Neural crest cell (in vitro differentiated cells): ENCODE measurements around the gene CDO1. TPM values are rescaled to one million over a fixed set of nuclear protein-coding genes. Genes with fewer than 3 reads are reported as not detected.

ENCODE experiments used
- DNase-seq: peaks from one replicate; pipeline ENCODE4 v3.0.0; 2021; ENCODE audit warnings: low read depth, mixed read lengths, low spot score
- H3K27ac Mint-ChIP-seq: one replicate; pipeline ENCODE4 v1.8.0; 2021; ENCODE audit warnings: mild to moderate bottlenecking, mixed read lengths; ENCODE audit not compliant: unreplicated experiment
- H3K27me3 Mint-ChIP-seq: 2 replicates; pipeline ENCODE4 v1.8.0; 2021; ENCODE audit warnings: low read depth, mild to moderate bottlenecking, mixed read lengths
- H3K36me3 Mint-ChIP-seq: 2 replicates; pipeline ENCODE4 v1.8.0; 2021; ENCODE audit warnings: low read depth, mild to moderate bottlenecking, mixed read lengths
- H3K4me1 Mint-ChIP-seq: 2 replicates; pipeline ENCODE4 v1.8.0; 2021; ENCODE audit warnings: mixed read lengths
- H3K4me3 Mint-ChIP-seq: one replicate; pipeline ENCODE4 v1.8.0; 2021; ENCODE audit warnings: mild to moderate bottlenecking, mixed read lengths
- H3K9me3 Mint-ChIP-seq: 2 replicates; pipeline ENCODE4 v1.8.0; 2021; ENCODE audit warnings: mixed read lengths
- total RNA-seq: library from RNA; stranded (reverse); gene quantifications from 2 replicates; pipeline ENCODE4 v1.2.1, GENCODE V29; 2021
- TF ChIP-seq, protein P1 (sequence below): fragments of 200-600 bp; sonication (generic); conservative IDR thresholded peaks from 2 replicates; pipeline ENCODE4 v1.5.0; 2021; ENCODE audit warnings: antibody characterized with exemption, mild to moderate bottlenecking

Gene CDO1
- total RNA-seq, 1 donor from 2014 or later: 28.9 TPM

DNA sequence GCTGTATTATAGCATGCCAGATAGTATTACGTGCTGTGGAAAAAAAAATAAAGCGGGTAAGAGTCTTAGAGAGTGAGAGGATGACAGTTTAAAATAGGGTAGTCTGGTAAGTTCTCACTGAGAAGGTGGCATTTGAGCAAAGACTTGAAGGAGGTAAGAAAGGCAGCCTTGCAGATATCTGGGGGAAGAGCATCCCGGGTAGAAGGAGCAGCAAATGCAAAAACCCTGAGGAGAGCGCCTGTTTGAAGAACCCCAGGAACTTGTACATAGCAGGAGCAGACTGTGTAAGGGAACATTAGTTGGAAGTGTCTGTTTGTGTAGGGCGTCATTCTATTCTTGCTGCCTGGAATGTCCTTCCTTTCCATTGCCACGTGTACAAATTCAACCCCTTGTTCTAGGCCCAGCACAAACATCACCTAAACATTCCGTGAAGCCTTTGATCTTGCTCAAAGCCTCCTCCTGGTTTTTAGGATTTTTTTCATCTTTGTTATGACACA, 27.9 kb upstream of the CDO1 start:
- no peak for DNase-seq
- Mint-ChIP-seq H3K4me3 (peak overlapping the region; percentile 96), H3K36me3 (no peaks in the 10 kb centered on the region), H3K27me3 (no peaks in the 10 kb centered on the region), H3K9me3 (no peaks in the 10 kb centered on the region), H3K4me1 (peaks cover 42% of the 10 kb centered on the region), H3K27ac (no peak overlapping the region)
- TF ChIP-seq, protein P1, sequence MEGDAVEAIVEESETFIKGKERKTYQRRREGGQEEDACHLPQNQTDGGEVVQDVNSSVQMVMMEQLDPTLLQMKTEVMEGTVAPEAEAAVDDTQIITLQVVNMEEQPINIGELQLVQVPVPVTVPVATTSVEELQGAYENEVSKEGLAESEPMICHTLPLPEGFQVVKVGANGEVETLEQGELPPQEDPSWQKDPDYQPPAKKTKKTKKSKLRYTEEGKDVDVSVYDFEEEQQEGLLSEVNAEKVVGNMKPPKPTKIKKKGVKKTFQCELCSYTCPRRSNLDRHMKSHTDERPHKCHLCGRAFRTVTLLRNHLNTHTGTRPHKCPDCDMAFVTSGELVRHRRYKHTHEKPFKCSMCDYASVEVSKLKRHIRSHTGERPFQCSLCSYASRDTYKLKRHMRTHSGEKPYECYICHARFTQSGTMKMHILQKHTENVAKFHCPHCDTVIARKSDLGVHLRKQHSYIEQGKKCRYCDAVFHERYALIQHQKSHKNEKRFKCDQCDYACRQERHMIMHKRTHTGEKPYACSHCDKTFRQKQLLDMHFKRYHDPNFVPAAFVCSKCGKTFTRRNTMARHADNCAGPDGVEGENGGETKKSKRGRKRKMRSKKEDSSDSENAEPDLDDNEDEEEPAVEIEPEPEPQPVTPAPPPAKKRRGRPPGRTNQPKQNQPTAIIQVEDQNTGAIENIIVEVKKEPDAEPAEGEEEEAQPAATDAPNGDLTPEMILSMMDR: no peak

DNA sequence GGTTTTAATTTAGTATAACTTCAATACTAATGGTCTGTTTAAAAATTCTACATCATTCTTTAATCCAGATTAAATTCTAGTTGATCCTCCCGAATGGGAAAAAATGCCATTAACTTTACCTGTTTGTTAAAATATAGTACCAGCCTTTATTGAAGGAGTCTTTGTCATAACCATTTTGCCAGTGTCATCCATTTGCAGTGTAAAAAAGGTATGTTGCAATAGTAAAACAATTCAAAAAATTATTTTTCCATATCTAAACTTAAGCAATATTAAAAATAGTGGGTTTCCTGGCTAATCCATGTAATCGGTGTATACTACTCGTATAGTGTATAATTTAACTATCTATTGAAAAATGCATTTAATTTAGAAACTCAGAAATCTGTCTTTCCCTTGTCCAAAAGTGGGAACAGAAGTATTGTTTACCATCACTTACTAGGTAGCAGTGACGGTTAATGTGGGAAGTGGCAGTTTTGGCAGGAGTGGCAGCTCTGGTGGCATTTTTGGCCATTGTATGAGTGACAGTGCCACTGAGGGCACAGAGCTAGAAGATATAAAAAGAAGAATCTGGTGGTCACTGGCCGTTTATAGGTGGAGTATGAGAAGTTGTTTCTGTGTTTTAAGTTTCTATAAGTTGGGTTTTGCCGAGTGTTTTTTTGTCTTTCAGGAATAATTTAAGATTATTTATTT, 27.1 kb upstream of the CDO1 start:
- Mint-ChIP-seq H3K4me3 (peak overlapping the region; percentile 96), H3K27ac (no peak overlapping the region), H3K9me3 (no peaks in the 10 kb centered on the region), H3K36me3 (no peaks in the 10 kb centered on the region), H3K27me3 (no peaks in the 10 kb centered on the region), H3K4me1 (peaks cover 44% of the 10 kb centered on the region)
- DNase-seq: no peak
- TF ChIP-seq, protein P1: no peak

DNA sequence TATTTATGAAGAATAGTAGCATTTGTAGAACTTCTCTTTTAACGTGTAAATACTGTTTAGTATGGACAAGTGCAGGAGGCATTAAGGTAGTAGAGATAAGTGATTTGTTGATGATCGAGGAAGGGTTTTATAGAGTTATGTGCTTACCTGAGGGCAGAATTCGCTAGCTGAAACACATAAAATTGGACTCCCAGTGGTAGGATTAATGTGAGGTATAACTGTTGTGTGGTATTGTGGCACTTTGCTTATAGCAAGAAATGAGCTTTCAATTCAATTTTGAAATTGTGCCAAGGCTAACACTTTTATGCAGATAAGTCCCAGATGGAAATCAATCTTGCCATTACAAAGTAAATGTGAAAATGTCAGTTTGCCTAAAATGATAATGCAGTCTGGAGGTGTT, 26.5 kb upstream of the CDO1 start:
- no peak overlapping the region for H3K27ac Mint-ChIP-seq
- no peaks in the 10 kb centered on the region for H3K36me3 Mint-ChIP-seq
- DNase-seq: no peak
- H3K27me3 Mint-ChIP-seq: no peaks in the 10 kb centered on the region
- TF ChIP-seq, protein P1: no peak
- peaks cover 44% of the 10 kb centered on the region for H3K4me1 Mint-ChIP-seq
- H3K4me3 Mint-ChIP-seq: peak overlapping the region; percentile 96
- H3K9me3 Mint-ChIP-seq: no peaks in the 10 kb centered on the region

DNA sequence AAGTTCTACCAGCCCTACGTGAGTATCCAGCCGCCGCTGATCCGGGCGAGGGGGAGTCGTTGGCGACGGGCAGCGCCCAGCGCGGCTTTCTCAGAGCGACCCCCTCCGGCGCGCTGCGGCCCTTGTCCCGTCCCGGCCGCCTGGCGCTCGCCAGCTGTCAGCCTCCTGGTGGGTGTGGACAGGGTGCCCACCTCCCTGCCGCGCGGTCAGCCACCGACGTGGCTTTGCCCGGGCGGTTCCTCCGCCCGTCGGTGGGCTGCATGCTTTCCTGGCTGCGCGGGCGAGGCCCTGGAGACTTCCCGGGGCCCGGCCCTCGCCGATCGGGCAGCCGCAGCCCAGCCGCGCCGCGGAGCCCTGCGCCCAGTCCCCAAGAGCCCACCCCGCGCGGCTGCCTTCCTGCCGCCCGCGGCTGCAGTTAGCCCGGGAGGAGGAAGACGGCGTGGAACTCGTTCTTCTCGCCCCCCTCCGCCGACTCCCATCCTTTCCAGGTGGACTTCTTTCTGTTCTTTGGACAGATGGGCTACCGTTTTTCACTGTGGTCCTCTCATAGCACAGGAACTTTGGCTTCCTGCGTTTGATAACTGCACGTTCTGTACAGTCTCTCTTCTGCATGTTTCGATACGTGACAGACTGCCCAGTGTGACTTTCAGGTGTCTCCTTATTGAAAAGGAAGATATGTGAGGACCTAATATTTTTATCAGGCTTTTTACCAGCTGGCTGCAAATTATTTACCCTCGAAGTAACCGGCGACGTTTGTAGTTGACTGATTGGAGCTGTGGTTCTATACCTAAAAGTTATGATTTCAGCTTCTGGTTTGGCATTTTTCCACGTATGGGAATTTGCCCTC, 25.9 kb upstream of the CDO1 start:
- H3K9me3 Mint-ChIP-seq: no peaks in the 10 kb centered on the region
- no peaks in the 10 kb centered on the region for H3K36me3 Mint-ChIP-seq
- H3K27ac Mint-ChIP-seq: peak overlapping the region; percentile 93
- no peaks in the 10 kb centered on the region for H3K27me3 Mint-ChIP-seq
- peak overlapping the region; percentile 100 for H3K4me3 Mint-ChIP-seq
- DNase-seq: peak; percentile 71
- peaks cover 48% of the 10 kb centered on the region for H3K4me1 Mint-ChIP-seq
- TF ChIP-seq, protein P1: peak; percentile 35

DNA sequence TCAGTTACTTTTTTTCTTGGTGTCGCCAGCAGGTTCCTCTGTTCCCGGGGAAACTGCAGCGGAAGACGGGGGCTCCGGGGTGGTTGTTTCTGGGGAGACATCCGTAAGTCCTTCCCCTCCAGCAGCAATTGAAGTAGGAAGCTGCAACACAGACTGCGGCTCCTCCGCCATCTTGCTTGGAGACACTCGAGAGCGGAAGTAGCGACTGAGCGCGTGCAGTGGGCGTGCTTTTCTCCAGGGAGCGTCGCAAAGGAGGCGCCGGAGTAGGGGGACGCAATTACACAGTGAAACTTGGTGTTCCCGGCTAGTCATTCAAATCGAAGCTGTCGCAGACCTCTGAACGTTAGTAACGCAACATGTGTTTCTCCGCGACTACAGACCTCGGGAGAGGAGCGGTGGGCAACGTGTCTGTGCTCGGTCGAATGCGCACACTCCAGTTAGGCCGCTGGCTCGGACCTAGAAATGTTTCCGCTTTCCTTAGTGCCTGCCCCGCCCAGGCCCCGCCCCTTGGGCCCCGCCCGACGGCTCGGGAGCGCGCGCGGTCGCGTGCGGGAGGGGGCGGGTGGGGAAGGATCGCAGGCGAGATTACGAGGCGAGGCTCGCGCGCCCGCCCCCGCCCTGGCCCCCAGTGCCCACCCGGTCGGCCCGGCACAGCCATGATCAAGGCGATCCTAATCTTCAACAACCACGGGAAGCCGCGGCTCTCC, 25.1 kb upstream of the CDO1 start, which contains the start of the genes AP3S1 and ATG12:
Gene AP3S1 (plus strand): TSS at position 554 of the 707 bp plus-strand sequence. CDS start 103 bp downstream, at position 657.
Gene ATG12 (minus strand): TSS at position 184 of the 707 bp plus-strand sequence. CDS start 13 bp downstream, at position 171.
- peak; percentile 77 for DNase-seq
- H3K4me3 Mint-ChIP-seq: peak within 1 kb of the TSS; percentile 100
- H3K27me3 Mint-ChIP-seq: no peaks in the 10 kb centered on the region
- H3K4me1 Mint-ChIP-seq: peaks cover 48% of the 10 kb centered on the region
- no peaks in the 10 kb centered on the region for H3K9me3 Mint-ChIP-seq
- H3K36me3 Mint-ChIP-seq: no peaks in the 10 kb centered on the region
- H3K27ac Mint-ChIP-seq: peak within 1 kb of the TSS; percentile 100
- TF ChIP-seq, protein P1: no peak
